GM21381 (cell line): ENCODE data around the gene SHANK3.

Source experiments
- ATAC-seq: cut with Tn5 transposase; IDR thresholded peaks from one replicate; pipeline ENCODE4 v1.9.1; 2021; ENCODE audit warnings: mild to moderate bottlenecking, moderate library complexity; ENCODE audit not compliant: unreplicated experiment

Gene SHANK3

GRCh38 chr22:50711446-50712340 lies 39.1 kb downstream of the SHANK3 start:
- ATAC-seq = no peak

GRCh38 chr22:50712341-50713007 lies 39.9 kb downstream of the SHANK3 start:
- ATAC-seq = no peak

DNA sequence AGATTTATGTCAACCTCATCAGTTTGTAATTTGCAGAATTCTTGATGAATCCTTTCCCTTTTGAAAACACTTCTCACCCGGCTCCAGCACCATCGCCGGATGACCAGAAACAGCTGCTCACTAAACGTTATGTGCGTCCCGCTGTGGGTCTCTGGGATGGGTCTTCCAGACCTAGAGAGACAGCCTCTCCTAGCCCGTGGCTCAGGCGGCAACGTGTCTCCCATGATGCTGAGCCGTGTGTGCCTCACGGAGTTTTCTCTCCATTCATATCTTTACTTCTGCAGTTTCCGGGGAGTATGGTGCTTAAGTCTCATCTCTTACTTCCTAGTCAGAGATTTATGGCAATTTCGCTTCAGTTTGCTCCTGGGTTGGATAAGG lies 40.4 kb downstream of the SHANK3 start:
- ATAC-seq = no peak

DNA sequence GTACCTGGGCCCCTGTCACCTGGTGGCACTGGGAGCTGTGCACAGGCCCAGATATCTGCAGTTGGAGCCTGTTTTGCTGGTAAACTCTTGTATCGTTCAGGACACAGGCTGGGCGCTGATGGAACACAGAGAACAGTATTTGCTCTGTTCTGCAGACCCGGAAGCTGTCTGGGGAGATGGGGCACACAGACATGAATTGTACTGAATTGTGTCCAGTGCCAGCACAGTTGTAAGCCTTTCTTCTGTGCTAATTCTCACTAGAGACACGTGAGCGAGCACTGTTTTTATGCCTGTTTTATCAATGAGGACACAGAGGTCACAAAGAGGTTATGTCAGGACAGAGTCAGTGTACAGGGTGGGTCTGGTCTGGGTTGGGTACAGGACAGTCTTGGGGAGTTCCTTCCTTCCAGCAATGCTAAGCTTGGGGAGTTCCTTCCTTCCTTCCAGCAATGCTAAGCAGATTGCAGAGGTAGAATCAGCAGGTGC lies 41.0 kb downstream of the SHANK3 start:
- ATAC-seq = no peak

GRCh38 chr22:50714150-50714549 lies 41.5 kb downstream of the SHANK3 start:
- ATAC-seq = no peak

GRCh38 chr22:50714631-50715179 lies 42.1 kb downstream of the SHANK3 start:
- ATAC-seq = no peak

- no peak for ATAC-seq
Measured at GRCh38 chr22:50715250-50715649, 42.6 kb downstream of the SHANK3 start.

DNA sequence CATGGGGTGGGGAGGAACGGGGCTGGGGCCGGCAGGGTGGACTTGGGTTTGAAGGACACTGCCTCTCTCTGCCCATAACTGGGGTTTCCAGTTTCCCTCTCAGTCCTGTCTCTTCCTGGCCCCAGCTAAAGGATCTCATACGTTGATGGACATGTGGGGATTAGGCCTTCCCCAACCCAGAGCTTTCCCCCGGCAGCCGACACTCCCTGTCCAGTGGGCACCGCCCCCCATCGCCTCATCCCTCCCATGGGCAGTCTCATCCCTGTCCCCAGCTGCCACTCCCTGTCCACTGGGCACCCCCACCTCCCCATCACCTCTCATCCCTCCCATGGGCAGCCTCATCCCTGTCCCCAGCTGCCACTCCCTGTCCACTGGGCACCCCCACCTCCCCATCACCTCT lies 43.2 kb downstream of the SHANK3 start:
- no peak for ATAC-seq

DNA sequence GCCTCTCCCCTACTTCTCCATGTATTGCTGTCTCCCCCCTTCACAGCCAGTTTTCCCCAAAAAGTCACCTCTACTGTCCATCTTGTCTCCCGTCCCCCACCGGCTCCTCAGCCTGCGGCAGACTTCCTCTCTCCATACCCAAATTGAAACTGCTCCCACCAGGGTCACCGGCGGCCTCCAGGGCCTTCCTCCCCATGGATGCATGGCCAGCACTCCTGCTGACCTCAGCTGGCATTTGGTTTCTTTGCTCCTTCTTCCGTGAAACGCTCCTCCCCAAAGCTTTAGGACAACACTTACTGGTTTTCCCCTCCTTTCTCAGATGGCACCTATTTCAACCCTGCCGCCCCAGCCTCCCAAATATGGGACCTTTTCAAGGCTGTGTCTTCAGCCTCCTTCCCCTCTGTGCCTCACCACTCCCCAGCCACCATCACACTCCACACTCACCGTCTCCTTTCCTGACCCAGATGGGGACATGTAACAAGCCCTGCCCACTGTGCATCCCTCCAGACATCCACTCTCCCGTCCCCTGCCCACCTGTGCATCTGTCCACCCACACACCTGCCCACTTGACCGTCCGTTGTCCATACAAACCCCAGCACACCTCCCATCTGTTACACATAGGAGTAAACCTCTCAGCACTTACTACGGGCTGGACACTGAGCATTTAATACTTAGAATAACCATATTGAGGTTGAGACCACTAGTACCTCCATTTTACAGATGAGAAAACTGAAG lies 43.8 kb downstream of the SHANK3 start:
- ATAC-seq = no peak

DNA sequence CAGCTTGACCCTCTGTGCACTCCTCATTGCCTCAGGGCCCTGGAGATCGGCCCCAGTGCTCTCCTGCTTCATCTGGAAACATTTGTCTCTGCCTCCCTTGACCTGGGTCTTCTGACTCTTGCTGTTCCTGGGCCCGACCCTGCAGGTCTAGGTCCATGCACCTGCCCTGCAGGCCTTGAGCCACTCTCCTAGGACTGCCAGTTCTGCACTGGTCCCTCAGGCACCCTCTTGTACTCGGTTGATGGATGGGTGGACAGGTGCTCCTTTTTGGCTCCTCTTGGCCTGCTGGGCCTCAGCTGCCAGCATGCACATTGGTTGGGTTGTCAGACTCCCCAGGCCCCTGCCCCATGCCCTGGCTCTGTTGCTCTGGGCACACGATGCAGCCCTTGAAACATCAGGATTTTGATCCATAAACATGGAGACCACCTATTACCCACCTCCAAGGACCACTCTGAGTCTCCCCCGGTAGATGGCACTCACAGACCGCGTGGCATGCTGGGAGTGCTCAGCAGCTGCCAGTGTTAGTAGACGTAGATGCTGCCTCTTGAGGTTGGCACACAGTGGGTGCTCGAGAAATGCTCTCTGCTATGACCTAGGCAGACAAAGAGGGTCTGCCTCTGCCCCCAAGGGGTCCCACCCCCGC lies 45.2 kb downstream of the SHANK3 start:
- ATAC-seq = no peak

DNA sequence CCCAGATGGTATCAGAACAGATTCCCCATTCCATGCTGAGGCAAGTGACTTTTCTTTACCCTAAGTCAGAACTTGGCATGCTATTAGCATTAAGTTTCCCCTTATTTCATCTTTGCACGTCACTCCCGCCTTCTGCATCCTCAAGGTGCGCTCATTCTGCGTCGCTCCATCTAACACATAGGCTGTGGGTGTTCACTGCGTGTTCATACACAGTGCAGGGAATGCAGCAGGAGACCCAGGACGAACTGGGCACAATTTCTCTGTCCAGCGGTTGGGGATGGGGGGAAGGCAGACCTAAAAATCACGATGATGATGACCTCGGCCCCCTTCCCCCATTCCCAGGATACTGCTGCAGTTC lies 45.7 kb downstream of the SHANK3 start:
- ATAC-seq = no peak

DNA sequence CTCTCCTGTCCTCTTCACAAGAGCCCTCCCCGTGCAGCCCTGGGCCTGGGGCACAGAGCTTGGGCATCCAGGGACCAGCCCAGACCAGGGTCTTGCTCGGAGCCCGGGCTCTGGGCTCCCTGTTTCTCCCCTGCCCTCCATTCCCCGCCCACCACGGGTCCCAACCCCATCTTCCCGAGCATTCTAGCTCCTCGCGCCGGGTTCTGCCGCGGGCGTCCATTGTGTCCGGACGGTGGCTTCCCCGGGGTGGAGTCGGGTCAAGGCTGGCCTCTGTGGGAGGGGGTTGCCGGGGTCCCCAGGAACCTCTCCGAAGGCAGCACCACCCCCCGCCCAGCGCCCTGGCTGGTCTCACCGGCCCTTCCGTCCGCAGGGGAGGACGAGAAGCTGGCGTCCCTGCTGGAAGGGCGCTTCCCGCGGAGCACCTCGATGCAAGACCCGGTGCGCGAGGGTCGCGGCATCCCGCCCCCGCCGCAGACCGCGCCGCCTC lies 47.2 kb downstream of the SHANK3 start:
- no peak for ATAC-seq

DNA sequence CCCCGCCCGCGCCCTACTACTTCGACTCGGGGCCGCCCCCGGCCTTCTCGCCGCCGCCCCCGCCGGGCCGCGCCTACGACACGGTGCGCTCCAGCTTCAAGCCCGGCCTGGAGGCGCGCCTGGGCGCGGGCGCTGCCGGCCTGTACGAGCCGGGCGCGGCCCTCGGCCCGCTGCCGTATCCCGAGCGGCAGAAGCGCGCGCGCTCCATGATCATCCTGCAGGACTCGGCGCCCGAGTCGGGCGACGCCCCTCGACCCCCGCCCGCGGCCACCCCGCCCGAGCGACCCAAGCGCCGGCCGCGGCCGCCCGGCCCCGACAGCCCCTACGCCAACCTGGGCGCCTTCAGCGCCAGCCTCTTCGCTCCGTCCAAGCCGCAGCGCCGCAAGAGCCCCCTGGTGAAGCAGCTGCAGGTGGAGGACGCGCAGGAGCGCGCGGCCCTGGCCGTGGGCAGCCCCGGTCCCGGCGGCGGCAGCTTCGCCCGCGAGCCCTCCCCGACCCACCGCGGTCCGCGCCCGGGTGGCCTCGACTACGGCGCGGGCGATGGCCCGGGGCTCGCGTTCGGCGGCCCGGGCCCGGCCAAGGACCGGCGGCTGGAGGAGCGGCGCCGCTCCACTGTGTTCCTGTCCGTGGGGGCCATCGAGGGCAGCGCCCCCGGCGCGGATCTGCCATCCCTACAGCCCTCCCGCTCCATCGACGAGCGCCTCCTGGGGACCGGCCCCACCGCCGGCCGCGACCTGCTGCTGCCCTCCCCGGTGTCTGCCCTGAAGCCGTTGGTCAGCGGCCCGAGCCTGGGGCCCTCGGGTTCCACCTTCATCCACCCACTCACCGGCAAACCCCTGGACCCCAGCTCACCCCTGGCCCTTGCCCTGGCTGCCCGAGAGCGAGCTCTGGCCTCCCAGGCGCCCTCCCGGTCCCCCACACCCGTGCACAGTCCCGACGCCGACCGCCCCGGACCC lies 48.0 kb downstream of the SHANK3 start:
- no peak for ATAC-seq

- no peak for ATAC-seq
Measured at GRCh38 chr22:50721257-50721844, 48.7 kb downstream of the SHANK3 start.

- ATAC-seq = no peak
Measured at GRCh38 chr22:50722048-50722701, 49.6 kb downstream of the SHANK3 start.
